Calu3 (cell line): ENCODE measurements around the gene KIF26B. TPM values are rescaled to one million over a fixed set of nuclear protein-coding genes. Genes with fewer than 3 reads are reported as not detected.

ENCODE experiments used
- BruUV-seq: library from RNA; stranded (reverse); fragments of 400-500 nt; replicated peaks from 2 replicates; lab custom pipeline; 2021; lab: Mats Ljungman, UMichigan
- CTCF ChIA-PET: fragments of 300-600 bp; sonication (Branson Sonifier 250); formaldehyde crosslinking; loops from one replicate; lab custom pipeline; 2022; ENCODE audit warnings: antibody characterized with exemption; lab: Charles Lee
- DNase-seq: peaks from one replicate; pipeline ENCODE4 v3.0.0; 2022
- H3K27ac Mint-ChIP-seq: one replicate; pipeline ENCODE4 v1.8.0; 2022; ENCODE audit warnings: mixed read lengths; ENCODE audit not compliant: unreplicated experiment
- H3K27me3 Mint-ChIP-seq: one replicate; pipeline ENCODE4 v1.8.0; 2022; ENCODE audit warnings: mixed read lengths; ENCODE audit not compliant: unreplicated experiment
- H3K36me3 Mint-ChIP-seq: one replicate; pipeline ENCODE4 v1.8.0; 2022; ENCODE audit warnings: mild to moderate bottlenecking, moderate library complexity, mixed read lengths; ENCODE audit not compliant: insufficient read depth, unreplicated experiment
- H3K4me1 Mint-ChIP-seq: one replicate; pipeline ENCODE4 v1.8.0; 2022; ENCODE audit warnings: mild to moderate bottlenecking, low read depth, mixed read lengths; ENCODE audit not compliant: unreplicated experiment
- H3K4me3 Mint-ChIP-seq: one replicate; pipeline ENCODE4 v1.8.0; 2022; ENCODE audit warnings: mild to moderate bottlenecking, low read depth, moderate library complexity, mixed read lengths; ENCODE audit not compliant: unreplicated experiment
- H3K9me3 Mint-ChIP-seq: one replicate; pipeline ENCODE4 v1.8.0; 2022; ENCODE audit warnings: low read depth, mixed read lengths; ENCODE audit not compliant: unreplicated experiment
- intact Hi-C: fragments of 100-400 bp; cut with micrococcal nuclease; formaldehyde crosslinking; loops from one replicate; pipeline ENCODE4 v1.10.0; 2022; ENCODE audit not compliant: unreplicated experiment
- total RNA-seq: library from RNA; stranded (reverse); gene quantifications from 2 replicates; pipeline ENCODE4 v1.2.3, GENCODE V29; 2022
- TF ChIP-seq, protein P1 (sequence below): fragments of 200-600 bp; IDR thresholded peaks from one replicate; pipeline ENCODE4 v1.8.0; 2022; ENCODE audit warnings: antibody characterized with exemption; ENCODE audit not compliant: unreplicated experiment

KIF26B gene
- total RNA-seq, 1 experiment from 2014 or later = 1.1 TPM

- no peak for DNase-seq
- no peak overlapping the region for H3K4me3 Mint-ChIP-seq
- H3K27me3 Mint-ChIP-seq = peaks cover 84% of the 10 kb centered on the region
- no peak overlapping the region for H3K27ac Mint-ChIP-seq
- peaks cover 5% of the 10 kb centered on the region for H3K36me3 Mint-ChIP-seq
- no peaks in the 10 kb centered on the region for H3K4me1 Mint-ChIP-seq
- H3K9me3 Mint-ChIP-seq = no peaks in the 10 kb centered on the region
- TF ChIP-seq, protein P1, sequence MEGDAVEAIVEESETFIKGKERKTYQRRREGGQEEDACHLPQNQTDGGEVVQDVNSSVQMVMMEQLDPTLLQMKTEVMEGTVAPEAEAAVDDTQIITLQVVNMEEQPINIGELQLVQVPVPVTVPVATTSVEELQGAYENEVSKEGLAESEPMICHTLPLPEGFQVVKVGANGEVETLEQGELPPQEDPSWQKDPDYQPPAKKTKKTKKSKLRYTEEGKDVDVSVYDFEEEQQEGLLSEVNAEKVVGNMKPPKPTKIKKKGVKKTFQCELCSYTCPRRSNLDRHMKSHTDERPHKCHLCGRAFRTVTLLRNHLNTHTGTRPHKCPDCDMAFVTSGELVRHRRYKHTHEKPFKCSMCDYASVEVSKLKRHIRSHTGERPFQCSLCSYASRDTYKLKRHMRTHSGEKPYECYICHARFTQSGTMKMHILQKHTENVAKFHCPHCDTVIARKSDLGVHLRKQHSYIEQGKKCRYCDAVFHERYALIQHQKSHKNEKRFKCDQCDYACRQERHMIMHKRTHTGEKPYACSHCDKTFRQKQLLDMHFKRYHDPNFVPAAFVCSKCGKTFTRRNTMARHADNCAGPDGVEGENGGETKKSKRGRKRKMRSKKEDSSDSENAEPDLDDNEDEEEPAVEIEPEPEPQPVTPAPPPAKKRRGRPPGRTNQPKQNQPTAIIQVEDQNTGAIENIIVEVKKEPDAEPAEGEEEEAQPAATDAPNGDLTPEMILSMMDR = no peak
- CTCF ChIA-PET = no interaction called here
- no TSS peak for BruUV-seq
- intact Hi-C loops = no loop called here
These were observed 23.8 kb upstream of the KIF26B start for GRCh38 chr1:245131026-245131393.

DNA sequence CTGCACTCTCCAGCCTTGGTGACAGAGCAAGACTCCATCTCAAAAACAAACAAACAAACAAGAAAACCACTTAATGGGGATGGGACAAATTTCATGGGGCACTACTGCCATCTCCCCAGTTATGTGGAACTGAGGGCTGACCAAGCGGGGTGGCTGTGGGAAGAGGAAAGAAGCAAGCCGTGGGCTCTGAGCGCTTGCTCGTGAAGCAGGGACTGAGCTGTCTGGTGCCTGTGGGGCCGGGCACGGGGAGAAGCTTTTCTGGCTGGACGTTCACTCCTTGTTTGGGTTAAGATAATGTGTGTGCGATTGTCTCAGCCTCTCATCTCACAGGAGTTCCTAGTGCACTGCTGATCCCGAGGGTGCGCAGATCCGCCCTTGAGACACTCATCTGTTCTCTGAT lies 22.0 kb upstream of the KIF26B start:
- no peak overlapping the region for H3K27ac Mint-ChIP-seq
- H3K27me3 Mint-ChIP-seq = peaks cover 86% of the 10 kb centered on the region
- no peak overlapping the region for H3K4me3 Mint-ChIP-seq
- peaks cover 5% of the 10 kb centered on the region for H3K36me3 Mint-ChIP-seq
- intact Hi-C loops = no loop called here
- H3K9me3 Mint-ChIP-seq = no peaks in the 10 kb centered on the region
- TF ChIP-seq, protein P1 = no peak
- DNase-seq = no peak
- CTCF ChIA-PET = no interaction called here
- BruUV-seq = no TSS peak
- H3K4me1 Mint-ChIP-seq = no peaks in the 10 kb centered on the region

DNA sequence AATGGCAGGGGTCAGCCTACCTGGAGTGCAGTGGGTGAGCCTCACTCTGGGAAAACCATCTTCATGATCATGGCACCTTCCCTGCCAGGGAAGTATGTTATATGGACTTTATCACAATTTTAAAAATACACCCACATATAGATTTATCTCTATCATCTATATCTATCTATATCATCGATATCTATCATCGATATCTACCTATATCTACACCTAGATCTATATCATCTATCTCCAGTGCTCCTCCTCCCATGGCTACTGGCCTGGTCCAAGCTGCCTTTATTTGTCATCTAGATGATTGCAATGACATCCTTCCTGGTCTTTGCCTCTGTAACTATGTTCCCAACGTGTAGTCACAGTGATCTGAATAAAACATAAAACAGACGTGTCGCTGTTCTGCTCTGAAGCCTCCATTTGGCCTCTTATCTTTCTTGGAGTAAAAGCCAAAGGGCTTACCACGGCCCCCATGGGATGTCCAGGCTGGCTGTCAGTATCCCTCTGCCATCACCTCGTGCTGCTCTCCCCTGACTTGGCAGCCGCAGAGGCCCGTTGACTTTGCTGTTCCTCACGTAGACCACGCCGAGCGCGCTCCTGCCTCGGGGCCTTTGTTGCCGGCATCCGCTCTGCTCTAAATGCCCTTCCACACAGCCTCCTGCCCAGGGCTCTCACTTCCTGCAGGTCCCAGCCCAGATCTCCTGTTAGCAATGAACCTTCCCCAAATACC lies 20.6 kb upstream of the KIF26B start:
- BruUV-seq = no TSS peak
- no peaks in the 10 kb centered on the region for H3K9me3 Mint-ChIP-seq
- no peak overlapping the region for H3K4me3 Mint-ChIP-seq
- no peak for DNase-seq
- TF ChIP-seq, protein P1 = no peak
- peaks cover 86% of the 10 kb centered on the region for H3K27me3 Mint-ChIP-seq
- intact Hi-C loops = no loop called here
- H3K36me3 Mint-ChIP-seq = no peaks in the 10 kb centered on the region
- no peak overlapping the region for H3K27ac Mint-ChIP-seq
- H3K4me1 Mint-ChIP-seq = no peaks in the 10 kb centered on the region
- CTCF ChIA-PET = no interaction called here

GRCh38 chr1:245142171-245142798 lies 12.5 kb upstream of the KIF26B start:
- no peaks in the 10 kb centered on the region for H3K36me3 Mint-ChIP-seq
- H3K27me3 Mint-ChIP-seq = peaks cover 56% of the 10 kb centered on the region
- TF ChIP-seq, protein P1 = no peak
- no peaks in the 10 kb centered on the region for H3K4me1 Mint-ChIP-seq
- no peak for DNase-seq
- H3K9me3 Mint-ChIP-seq = no peaks in the 10 kb centered on the region
- no TSS peak for BruUV-seq
- H3K4me3 Mint-ChIP-seq = no peak overlapping the region
- H3K27ac Mint-ChIP-seq = no peak overlapping the region
- CTCF ChIA-PET = interaction anchor here (0.6 to 2.2 kb wide), 3 partner anchors 11 to 686 kb away, joined by 3 to 12 read pairs (median 4); no protein-coding TSS in a partner anchor
- intact Hi-C loops = no loop called here
